GM12878 (cell line): ENCODE data around the gene ABCB8. TPM values are rescaled to one million over a fixed set of nuclear protein-coding genes. Genes with fewer than 3 reads are reported as not detected.

Source experiments
- ATAC-seq: fragments of 200-7000 bp; cut with Tn5 transposase; 3 replicates; pipeline ENCODE4 v1.9.1; 2020; ENCODE audit warnings: mild to moderate bottlenecking, moderate library complexity
- BruUV-seq: library from RNA; stranded (reverse); fragments of 400-500 nt; replicated peaks from 2 replicates; lab custom pipeline; 2021; lab: Mats Ljungman, UMichigan
- CTCF ChIA-PET: fragments of 300-600 bp; sonication (Branson Sonifier 250); formaldehyde crosslinking; extraction: SDS; loops from one replicate; lab custom pipeline; 2021; ENCODE audit warnings: inconsistent platforms; lab: Yijun Ruan, JAX
- POLR2A ChIA-PET: fragments of 350-600 bp; formaldehyde crosslinking; extraction: SDS; loops from one replicate; lab custom pipeline; 2021; ENCODE audit warnings: inconsistent platforms; lab: Charles Lee
- RAD21 ChIA-PET: fragments of 300-600 bp; sonication (Branson Sonifier 250); formaldehyde crosslinking; loops from one replicate; lab custom pipeline; 2023; ENCODE audit warnings: antibody characterized with exemption; ENCODE audit not compliant: unreplicated experiment; lab: Charles Lee
- SMC1A ChIA-PET: fragments of 300-600 bp; sonication (Branson Sonifier 250); formaldehyde crosslinking; loops from one replicate; lab custom pipeline; 2023; ENCODE audit not compliant: unreplicated experiment, uncharacterized antibody; lab: Charles Lee
- DNase-seq: peaks from one replicate; pipeline ENCODE4 v3.0.0-alpha.2; 2011; ENCODE audit warnings: low read depth, low spot score
- FAIRE-seq: peaks from 3 replicates; lab custom pipeline; 2011; peaks lifted over from hg19 to GRCh38; lab: Jason Lieb, UNC
- H2AFZ ChIP-seq: 2 replicates; pipeline ENCODE4 v1.6.0; 2011; ENCODE audit warnings: low read depth, low read length, control low read depth; ENCODE audit not compliant: control insufficient read depth
- H3K27ac ChIP-seq: 2 replicates; pipeline ENCODE4 v1.5.1; 2011; ENCODE audit warnings: control low read depth; ENCODE audit not compliant: control insufficient read depth, insufficient read depth
- H3K27me3 ChIP-seq, 2 experiments: replicated peaks in 1 of 2; 2 replicates each; pipeline versions ENCODE4 v1.6.0 to v1.6.1; 2011; ENCODE audit warnings: low read length in 1 of 2; ENCODE audit not compliant: control insufficient read depth in 2 of 2, insufficient read depth in 2 of 2
- H3K36me3 ChIP-seq, 2 experiments: 2 replicates each; pipeline ENCODE4 v1.5.1; 2011; ENCODE audit warnings: low read length in 1 of 2; ENCODE audit not compliant: control insufficient read depth in 2 of 2, insufficient read depth in 2 of 2
- H3K4me1 ChIP-seq: 2 replicates; pipeline ENCODE4 v1.6.1; 2011; ENCODE audit warnings: mild to moderate bottlenecking, low read length, moderate library complexity, mixed read lengths; ENCODE audit not compliant: control insufficient read depth, insufficient read depth
- H3K4me2 ChIP-seq: 2 replicates; pipeline ENCODE4 v1.6.0; 2011; ENCODE audit warnings: control low read depth; ENCODE audit not compliant: control insufficient read depth, insufficient read depth
- H3K4me3 ChIP-seq: fragments of 200-600 bp; sonication (generic); 2 replicates; pipeline ENCODE4 v1.5.1; 2016
- H3K79me2 ChIP-seq: 2 replicates; pipeline ENCODE4 v1.6.0; 2011; ENCODE audit warnings: low read length; ENCODE audit not compliant: control insufficient read depth, insufficient read depth
- H3K9ac ChIP-seq: 2 replicates; pipeline ENCODE4 v1.8.0; 2011; ENCODE audit warnings: low read length, control low read depth, mixed read lengths; ENCODE audit not compliant: control insufficient read depth, insufficient read depth
- H3K9me3 ChIP-seq: replicated peaks from 3 replicates; pipeline ENCODE4 v1.5.1; 2011; ENCODE audit warnings: mild to moderate bottlenecking, low read length; ENCODE audit not compliant: control insufficient read depth, insufficient read depth
- H4K20me1 ChIP-seq: 2 replicates; pipeline ENCODE4 v1.6.0; 2011; ENCODE audit not compliant: control insufficient read depth, insufficient read depth
- BCL11A ChIP-seq: IDR thresholded peaks from 2 replicates; pipeline ENCODE4 v1.6.1; 2011; ENCODE audit warnings: low read depth, low read length
- CREM ChIP-seq: IDR thresholded peaks from 2 replicates; pipeline ENCODE4 v1.6.1; 2014; ENCODE audit warnings: antibody characterized with exemption, low read depth
- IRF4 ChIP-seq: IDR thresholded peaks from 2 replicates; pipeline ENCODE4 v1.6.1; 2011; ENCODE audit warnings: low read depth, low read length
- JUND ChIP-seq: IDR thresholded peaks from 2 replicates; pipeline ENCODE4 v1.6.1; 2012; ENCODE audit warnings: low read depth, mild to moderate bottlenecking, low read length, improper control_type of control experiment, moderate library complexity
- KAT2A ChIP-seq: conservative IDR thresholded peaks from 2 replicates; pipeline ENCODE4 v1.6.1; 2011; ENCODE audit warnings: low read depth, low read length; ENCODE audit not compliant: control insufficient read depth
- LARP7 ChIP-seq: fragments of 450-650 bp; IDR thresholded peaks from 2 replicates; pipeline ENCODE4 v1.6.1; 2017; ENCODE audit warnings: mild to moderate bottlenecking
- NFXL1 ChIP-seq: fragments of 450-650 bp; IDR thresholded peaks from 2 replicates; pipeline ENCODE4 v1.6.1; 2017; ENCODE audit warnings: antibody characterized with exemption, mild to moderate bottlenecking, borderline replicate concordance
- PKNOX1 ChIP-seq: fragments of 450-650 bp; IDR thresholded peaks from 2 replicates; pipeline ENCODE4 v1.6.1; 2016; ENCODE audit warnings: mild to moderate bottlenecking
- RB1 ChIP-seq: fragments of 450-650 bp; formaldehyde crosslinking; IDR thresholded peaks from 2 replicates; pipeline ENCODE4 v1.6.1; 2017; ENCODE audit warnings: mild to moderate bottlenecking, borderline replicate concordance
- SMARCA5 ChIP-seq: fragments of 450-650 bp; IDR thresholded peaks from 2 replicates; pipeline ENCODE4 v1.6.1; 2017; ENCODE audit warnings: mild to moderate bottlenecking
- ZNF622 ChIP-seq: fragments of 450-650 bp; IDR thresholded peaks from 2 replicates; pipeline ENCODE4 v1.6.1; 2017; ENCODE audit warnings: mild to moderate bottlenecking, inconsistent platforms
- WGBS: methylation state at CpG from one replicate; pipeline ENCODE4 v1.1.6; 2016; ENCODE audit warnings: low lambda C conversion rate; ENCODE audit not compliant: insufficient replicate concordance, insufficient coverage; ENCODE audit errors: missing lambda C conversion rate; 5-methylcytosine and 5-hydroxymethylcytosine counted together
- in situ Hi-C: fragments of 300-500 bp; cut with MboI; formaldehyde crosslinking; loops from 9 replicates; pipeline ENCODE4 v1.14.3; 2018; ENCODE audit warnings: mixed read lengths
- intact Hi-C: fragments of 100-400 bp; cut with micrococcal nuclease; formaldehyde crosslinking; loops from one replicate; pipeline ENCODE4 v1.14.2; 2022; ENCODE audit not compliant: unreplicated experiment
- polyA plus RNA-seq, 11 experiments: library from polyadenylated mRNA; depleted of rRNA in 4 of 11; unstranded in 6 of 11; stranded (reverse) in 5 of 11; fragments of >200 nt; fragmentation: Nextera tagmentation in 4 of 11; fragmentation: Illumina TruSeq in 1 of 11; extraction: Ambion mirVana in 4 of 11; extraction: Trizol in 1 of 11; gene quantifications; 1 replicate in 1 of 11; 2 replicates in 10 of 11; pipeline versions ENCODE4 v1.2.1 to v1.2.3, GENCODE V29; 2011 to 2016; ENCODE audit warnings: inconsistent platforms in 2 of 11, missing spikeins in 2 of 11, low read depth in 1 of 11
- total RNA-seq, 4 experiments: library from RNA; depleted of rRNA in 3 of 4; stranded (reverse); fragments of >200 nt in 3 of 4; fragmentation: Illumina TruSeq in 1 of 4; extraction: Trizol in 1 of 4; gene quantifications; 2 replicates each; pipeline versions ENCODE4 v1.2.1 to v1.2.3, GENCODE V29; 2013 to 2021

ABCB8 gene
- total and polyA plus RNA-seq, 10 of the 15 experiments (the other 5 are each of a cell fraction or from before 2014, with no cell fraction given): 0.77 to 34.8 (median 18.9) TPM

- POLR2A ChIA-PET: no interaction called here
- Histone ChIP-seq H3K4me3 (no peak overlapping the region), H2AFZ (no peak overlapping the region), H3K27me3 (no peaks in the 10 kb centered on the region), H3K36me3 (no peaks in the 10 kb centered on the region), H3K27ac (no peak overlapping the region), H3K4me2 (no peak overlapping the region), H3K9me3 (no peaks in the 10 kb centered on the region), H3K79me2 (no peaks in the 10 kb centered on the region), H3K4me1 (no peaks in the 10 kb centered on the region), H4K20me1 (no peaks in the 10 kb centered on the region), H3K9ac (no peak overlapping the region)
- BruUV-seq: no TSS peak
- FAIRE-seq (no peak), ATAC-seq (no peak), DNase-seq (no peak)
- intact Hi-C loops (no loop called here), in situ Hi-C loops (no loop called here)
- SMC1A ChIA-PET: no interaction called here
- no peak for TF ChIP-seq LARP7
- no peak for TF ChIP-seq BCL11A
- TF ChIP-seq JUND: no peak
- no peak for TF ChIP-seq CREM
- no peak for TF ChIP-seq RB1
- TF ChIP-seq NFXL1: no peak
- no peak for TF ChIP-seq ZNF622
- no peak for TF ChIP-seq PKNOX1
- no peak for TF ChIP-seq KAT2A
- no peak for TF ChIP-seq SMARCA5
- TF ChIP-seq IRF4: no peak
- CTCF ChIA-PET: no interaction called here
- RAD21 ChIA-PET: no interaction called here
- 95% methylated on average over 20 of the region's 20 CpGs for WGBS
Measured at GRCh38 chr7:151043959-151044358, 15.7 kb downstream of the ABCB8 start.
